Stimulated activated CD8-positive, alpha-beta memory T cell treated with anti-CD3 and anti-CD28 coated beads, Interleukin-7, amount 100 ng/mL, for 48 hours (primary cell): ENCODE results near the gene SOX21.
"Not testable (repeated sequence)": the region's sequence is repeated elsewhere in the genome, so short reads cannot be mapped to it uniquely, and the experiment has no call there.

Experiments
- DNase-seq, 2 donors: peaks; one replicate each; pipeline ENCODE4 v3.0.0-alpha.2; 2020; ENCODE audit warnings: low read depth in 1 of 2; ENCODE audit errors: extremely low read depth in 1 of 2

SOX21 gene

DNA sequence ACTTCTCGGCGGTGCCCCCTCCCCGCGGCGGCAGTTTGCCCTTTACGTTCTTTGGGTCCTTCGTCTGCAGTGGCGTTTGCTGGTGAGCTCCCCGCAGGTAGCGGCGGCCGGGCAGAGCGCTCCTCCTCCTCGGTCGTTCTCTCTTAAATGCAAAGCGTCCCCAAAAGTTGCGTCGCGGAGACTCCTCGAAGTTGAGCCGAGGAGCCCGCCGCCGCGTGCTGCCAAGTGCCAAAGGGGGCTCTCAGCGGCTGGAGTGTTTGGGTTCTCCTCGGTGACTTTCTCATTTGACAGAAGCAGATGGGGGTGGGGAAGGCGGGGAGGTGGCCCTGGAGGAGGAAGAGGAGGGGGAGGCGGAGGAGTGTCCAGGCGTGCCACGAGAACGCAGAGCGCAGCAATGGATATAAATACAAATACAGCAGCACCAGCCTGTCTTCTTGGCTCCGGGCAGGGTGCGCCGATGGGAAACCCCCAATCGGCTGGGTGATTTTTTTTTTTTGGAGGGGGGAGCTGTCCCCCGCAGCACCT lies at the start of gene SOX21:
Gene SOX21 (minus strand): TSS at position 259 of the 525 bp plus-strand sequence. CDS start 496 bp downstream, outside the sequence.
- no peak for DNase-seq

DNA sequence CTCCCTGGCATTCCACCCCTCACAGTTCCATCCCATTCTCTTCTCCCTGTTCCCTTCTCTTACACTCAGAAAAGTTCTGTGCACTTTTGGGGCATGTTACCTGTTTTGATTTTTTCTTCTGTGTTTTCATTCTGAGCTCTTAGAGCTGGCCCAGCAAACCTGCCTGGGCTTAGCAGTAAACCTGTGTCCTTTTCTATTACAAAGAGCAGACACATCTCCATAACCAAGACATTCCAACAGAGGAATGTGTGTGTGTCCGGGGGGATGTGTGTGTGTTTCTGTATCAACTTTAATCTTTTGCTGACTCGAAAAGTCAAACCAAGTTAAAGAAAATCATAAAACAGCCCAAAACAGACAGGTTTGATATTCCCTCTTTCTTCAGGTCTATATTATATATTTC lies 49.1 kb upstream of the SOX21 start:
- no peak for DNase-seq

DNA sequence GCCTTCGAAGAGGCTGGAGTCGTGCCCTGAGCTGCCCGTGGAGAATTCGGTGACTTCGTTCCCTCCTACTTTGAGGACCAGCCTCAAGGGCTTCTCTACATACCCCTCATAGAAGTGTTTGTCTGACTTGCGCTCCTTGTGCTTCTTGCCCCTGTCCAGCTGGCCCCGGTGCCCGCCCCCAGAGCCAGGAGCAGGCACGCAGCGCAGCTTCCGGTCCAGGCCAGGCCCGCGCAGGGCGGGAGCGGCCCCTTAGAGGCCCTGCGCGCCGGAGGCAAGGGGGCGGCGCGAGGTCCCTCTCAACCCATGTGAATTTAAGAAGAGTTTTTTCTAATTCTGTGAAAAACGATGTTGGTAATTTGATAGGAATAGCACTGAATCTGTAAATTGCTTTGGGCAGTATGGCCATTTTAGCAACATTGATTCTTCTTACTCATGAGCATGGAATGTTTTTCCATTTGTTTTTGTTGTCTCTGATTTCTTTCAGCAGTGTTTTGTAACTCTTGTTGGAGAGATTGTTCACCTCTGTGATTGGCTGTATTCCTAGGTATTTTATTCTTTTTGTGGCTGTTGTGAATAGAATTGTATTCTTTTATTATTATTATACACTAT lies 46.9 kb upstream of the SOX21 start:
- DNase-seq = no peak

DNA sequence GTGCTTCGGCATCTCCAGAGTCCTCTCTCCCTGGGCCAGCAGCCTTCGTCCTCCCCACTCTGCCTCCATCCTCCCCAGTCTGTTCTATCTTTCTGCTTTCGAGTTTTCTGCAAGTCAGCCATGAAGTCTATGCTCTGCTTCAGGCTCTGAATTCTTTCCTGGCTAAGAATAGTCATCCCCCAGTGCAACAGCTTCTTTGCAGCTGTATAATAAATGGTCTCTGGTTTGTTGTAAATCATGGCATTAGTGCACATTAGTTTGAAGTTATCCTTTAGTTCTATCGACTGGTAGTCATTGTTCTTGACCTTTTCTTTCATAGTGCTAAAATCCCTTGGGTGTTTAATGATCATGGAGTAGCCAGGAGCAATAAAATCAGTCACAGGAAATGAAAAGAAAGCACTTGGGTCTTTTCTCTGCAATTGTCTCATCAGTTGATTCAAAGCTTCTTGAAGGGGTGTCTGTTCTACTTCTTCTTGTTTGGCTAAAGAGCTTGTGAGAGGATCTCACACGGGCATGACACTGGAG lies 46.2 kb upstream of the SOX21 start:
- no peak for DNase-seq

DNA sequence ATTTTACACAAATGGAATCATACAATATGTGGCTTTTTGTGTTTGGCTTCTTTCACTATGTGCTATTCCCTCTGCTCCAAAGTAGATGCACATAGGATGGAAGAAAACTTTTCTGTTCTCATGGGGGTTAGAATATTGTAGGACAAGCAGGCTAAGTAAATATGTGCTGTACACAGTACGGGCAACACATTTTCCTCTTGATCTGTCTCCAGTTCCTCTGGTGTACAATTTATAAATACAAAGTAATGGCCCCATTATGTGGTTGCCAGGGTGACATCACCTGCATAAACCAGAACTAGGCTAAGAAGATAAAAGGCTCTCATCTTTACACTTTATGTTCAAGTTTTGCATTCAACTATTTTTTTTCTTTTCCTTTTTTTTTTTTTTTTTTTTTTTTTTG lies 41.0 kb upstream of the SOX21 start:
- no peak for DNase-seq

DNA sequence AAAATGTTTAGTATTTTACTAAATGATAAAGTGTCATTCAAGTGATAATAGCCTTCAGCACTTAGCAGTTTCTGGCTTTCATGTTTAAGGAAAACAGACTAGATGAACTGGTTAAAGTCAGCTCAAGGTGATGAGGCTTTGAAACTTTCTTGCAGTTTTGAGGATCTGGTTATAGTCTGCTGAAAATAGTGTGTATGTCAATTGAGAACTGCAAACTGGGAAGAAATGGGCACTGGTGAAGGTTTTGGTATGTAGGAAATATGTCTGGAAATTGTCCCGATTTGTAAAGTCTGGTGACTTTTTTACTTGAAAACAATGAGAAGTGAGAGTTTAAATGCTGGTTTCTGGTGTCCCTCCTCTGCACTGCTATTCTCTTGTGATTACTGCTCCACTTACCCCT lies 36.8 kb upstream of the SOX21 start:
- DNase-seq = no peak

DNA sequence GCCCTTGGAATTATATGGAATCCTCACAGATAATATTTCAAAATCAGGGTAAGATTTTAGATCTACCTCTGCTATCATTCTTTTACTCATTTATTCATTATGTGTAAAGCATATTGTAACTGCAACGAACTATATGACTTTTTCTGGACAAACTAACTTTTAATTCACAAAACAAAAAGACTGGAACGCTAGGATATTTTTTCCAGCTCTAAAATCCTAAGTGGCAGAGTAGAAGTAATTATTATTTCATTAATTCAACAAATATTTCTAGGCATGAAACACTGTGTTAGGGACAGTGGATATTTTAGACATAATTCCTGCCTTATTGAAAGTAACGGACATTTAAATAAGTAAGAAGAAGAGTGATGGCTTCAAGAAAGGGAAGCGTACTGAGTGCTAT lies 26.9 kb upstream of the SOX21 start:
- DNase-seq = no peak

DNA sequence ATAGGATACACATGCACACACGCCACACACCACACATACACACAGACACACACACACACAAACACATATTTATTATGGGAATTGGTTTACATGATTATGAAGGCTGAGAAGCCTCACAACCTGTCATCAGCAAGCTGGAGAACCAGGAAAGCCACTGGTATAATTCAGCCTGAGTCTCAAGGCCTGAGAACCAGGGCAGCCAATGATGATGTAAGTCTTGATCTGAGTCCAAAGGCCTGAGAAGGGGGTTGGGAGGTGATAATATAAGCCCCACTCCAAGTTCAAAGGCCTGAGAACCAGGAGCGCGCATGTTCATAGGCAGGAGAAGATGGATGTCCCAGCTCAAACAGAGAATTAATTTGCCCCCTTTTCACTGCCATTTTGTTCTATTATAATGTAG lies 18.7 kb upstream of the SOX21 start:
- DNase-seq = no peak

DNA sequence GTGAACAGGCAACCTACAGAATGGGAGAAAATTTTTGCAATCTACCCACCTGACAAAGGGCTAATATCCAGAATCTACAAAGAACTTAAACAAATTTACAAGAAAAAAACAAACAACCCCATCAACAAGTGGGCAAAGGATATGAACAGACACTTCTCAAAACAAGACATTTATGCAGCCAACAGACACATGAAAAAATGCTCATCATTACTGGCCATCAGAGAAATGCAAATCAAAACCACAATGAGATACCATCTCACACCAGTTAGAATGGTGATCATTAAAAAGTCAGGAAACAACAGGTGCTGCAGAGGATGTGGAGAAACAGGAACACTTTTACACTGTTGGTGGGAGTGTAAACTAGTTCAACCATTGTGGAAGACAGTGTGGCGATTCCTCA lies 17.6 kb upstream of the SOX21 start:
- not testable (repeated sequence) for DNase-seq

DNA sequence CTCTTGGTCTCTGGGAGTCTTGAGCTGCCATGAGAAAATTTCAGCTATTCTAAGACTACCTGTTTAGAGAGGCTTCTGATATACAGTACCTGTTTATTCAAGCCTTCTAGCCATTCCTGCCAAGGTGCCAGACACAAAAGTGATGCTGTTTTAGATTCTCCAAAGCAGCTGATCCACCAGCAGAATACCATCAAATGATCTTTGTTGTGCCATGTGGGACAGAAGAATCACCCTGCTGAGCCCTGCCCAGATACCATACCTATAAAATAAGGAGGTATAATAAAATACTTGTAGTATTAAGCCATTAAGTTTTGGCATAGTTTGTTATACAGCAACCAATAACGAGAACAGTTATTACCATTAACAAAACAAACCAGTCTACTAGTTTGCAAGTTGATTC lies 14.1 kb upstream of the SOX21 start:
- DNase-seq = no peak

DNA sequence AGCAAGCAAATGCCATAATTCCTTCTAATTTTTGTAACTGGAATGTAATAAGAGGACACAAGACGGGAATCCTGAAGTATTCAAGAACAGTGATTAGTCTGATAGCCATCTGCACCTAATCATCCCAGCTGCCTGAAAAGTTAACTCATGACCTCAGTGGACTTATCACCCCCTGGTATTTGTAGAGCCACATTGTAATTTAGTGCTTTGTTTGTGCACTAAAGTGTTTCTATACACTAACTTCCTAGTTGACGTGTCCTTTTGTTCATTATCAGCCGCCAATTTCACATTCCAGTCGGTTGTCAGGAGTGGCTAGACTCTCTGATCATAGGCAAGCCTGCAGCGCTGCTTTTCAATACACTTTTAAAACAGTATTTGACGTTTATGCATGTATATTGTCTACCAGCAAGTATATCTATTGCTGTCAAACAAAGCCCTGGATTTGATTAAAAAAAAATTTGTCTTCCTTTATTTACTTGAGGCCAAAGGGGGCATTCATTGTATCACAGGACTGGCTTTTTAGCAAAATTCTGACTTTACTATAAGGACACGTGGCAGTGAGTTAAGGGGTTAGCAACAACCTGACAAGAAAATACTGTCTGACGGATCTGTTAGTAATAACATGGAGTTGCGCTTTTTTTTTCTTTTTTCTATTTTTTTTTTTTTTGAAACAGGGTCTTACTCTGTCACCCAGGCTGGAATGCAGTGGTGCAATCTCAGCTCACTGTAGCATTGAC lies 10.4 kb upstream of the SOX21 start:
- no peak for DNase-seq

DNA sequence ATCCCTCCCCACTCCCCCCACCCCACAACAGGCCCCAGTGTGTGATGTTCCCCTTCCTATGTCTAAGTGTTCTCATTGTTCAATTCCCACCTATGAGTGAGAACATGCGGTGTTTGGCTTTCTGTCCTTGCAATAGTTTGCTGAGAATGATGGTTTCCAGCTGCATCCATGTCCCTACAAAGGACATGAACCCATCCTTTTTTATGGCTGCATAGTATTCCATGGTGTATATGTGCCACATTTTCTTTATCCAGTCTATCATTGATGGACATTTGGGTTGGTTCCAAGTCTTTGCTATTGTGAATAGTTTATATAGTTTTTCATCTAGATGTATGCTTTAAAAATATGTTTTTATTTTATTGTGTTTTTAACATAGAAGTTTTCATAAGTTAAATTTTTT lies 6.4 kb upstream of the SOX21 start:
- not testable (repeated sequence) for DNase-seq

DNA sequence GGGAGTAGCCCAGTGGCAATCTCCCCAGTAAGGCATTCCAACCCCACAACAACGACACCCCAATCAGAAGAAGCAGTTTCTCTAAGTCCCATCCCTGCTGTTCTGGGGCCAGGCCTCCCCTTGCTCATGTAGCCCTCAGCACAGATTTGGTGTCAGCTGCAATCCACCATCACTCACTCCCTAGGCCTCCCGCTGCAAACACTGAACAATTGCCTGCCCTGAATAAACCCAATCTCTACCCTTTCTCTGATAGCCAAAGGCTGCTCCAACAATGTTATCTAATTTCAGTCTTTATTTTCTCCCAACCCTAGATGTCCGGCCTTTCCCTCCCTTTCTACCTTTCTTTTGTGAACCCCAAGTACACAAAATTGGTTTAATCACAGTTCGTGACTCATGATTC lies 5.6 kb upstream of the SOX21 start:
- DNase-seq = no peak

DNA sequence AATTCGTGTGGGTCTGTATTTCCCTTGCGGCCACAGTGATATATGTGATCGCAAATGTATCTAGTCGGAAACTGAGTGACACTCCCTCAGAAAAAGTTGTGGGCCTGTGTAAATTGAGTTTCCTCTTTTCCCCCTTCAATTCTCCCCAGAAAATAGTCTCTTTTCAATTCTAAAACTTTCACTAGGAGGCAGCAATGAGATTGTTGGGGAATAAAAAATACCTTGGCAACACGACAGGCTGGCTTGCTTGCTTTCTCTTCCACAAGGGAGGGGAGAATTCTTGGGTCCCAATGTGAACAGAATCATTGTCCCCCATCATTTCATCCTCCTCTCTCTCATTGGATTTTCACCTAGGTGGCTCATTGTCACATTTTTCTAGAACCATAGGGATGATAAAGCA lies 3.7 kb upstream of the SOX21 start:
- DNase-seq = no peak

DNA sequence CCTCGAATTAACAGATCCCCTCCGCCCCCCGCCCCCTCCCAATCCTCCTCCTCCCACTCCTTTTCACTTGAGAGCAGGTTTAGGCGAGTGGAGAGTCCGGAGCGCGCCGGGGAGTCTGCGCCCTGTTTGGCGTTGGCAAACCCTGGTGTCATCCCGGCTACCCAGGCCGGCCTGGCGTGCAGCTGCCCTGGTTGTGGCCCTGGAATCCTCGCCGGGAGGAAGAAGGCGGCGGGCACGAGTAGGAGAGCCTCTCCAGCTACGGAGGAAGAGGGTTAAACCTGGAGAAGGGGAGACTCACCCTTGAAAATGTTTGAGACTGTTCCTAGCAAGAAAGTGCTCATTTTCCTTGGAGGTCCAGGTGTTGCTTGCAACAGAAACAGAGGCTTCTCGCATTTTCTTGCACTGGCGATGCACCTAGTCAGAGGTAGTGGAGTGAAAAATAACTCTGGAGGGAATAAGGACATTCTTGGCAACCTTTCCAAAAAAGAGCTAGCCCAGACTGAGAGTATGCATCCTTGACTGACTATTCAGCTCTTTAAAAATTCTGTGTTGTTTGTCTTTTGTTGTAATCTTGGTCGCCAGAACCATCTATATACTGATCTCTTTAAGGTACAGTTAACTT lies 1.3 kb upstream of the SOX21 start:
- DNase-seq = no peak

DNA sequence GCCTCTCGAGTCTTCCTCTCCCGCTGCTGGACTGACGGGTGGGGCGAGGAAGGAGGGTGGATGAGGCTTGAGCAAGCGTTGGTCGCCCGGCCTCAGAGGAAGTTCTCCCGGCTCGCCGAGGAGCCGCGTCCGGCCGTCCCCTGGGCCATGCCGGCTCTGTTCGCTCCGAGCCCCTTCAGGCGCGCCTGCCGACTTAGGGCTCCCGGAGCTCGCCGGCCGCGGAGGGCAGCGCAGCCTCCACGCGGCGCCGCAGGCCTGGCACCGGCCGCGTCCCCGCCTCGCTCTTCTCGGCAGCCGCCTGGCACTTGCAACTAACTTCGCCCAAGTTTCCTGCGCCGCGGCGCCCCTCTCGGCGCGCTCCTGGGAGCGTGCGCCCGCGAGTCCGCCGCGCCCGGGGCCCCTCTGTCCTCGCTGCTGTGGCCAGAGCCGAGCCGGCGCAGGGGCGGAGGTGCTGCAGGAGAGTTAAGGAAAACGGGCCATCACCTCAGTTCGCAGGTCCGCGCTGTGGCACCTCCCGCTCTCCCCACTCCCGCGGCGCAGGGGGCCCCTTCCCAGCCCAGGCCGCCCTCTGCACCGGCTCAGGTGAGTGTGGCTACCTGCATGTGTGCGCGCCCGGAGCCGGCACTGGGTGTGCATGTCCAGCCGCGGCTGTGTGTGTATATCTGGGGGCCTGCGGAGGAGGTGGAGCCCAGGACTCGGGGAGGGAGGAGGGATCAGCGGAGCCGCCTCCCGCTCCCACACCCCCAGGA lies 641 bp upstream of the SOX21 start:
- DNase-seq = no peak

DNA sequence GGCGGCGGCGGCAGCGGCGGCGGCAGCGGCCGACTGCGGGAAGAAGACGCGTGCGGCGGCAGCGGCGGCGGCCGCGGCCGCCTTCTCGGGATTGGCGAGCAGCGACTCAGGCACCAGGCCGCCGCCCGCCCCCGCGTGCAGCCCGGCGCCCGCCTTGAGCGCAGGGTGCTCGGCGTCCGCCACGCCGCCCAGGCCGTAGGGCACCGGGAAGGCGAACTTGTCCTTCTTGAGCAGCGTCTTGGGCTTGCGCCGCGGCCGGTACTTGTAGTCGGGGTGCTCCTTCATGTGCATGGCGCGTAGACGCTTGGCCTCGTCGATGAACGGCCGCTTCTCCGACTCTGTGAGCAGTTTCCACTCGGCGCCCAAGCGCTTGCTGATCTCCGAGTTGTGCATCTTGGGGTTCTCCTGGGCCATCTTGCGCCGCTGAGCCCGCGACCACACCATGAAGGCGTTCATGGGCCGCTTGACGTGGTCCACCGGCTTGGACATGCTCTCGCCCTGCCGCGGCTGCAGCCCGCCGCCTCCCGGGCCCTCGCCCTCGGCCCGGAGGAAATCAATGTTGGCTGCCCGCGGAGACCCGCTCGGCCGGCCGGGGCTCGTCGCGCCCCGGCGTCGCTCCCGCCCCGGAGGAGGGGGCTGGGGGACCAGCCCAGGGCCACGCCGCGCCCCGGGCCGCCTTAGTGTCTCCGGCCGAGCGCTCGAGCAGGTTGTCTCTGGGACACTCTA lies 621 bp downstream of the SOX21 start:
- no peak for DNase-seq

DNA sequence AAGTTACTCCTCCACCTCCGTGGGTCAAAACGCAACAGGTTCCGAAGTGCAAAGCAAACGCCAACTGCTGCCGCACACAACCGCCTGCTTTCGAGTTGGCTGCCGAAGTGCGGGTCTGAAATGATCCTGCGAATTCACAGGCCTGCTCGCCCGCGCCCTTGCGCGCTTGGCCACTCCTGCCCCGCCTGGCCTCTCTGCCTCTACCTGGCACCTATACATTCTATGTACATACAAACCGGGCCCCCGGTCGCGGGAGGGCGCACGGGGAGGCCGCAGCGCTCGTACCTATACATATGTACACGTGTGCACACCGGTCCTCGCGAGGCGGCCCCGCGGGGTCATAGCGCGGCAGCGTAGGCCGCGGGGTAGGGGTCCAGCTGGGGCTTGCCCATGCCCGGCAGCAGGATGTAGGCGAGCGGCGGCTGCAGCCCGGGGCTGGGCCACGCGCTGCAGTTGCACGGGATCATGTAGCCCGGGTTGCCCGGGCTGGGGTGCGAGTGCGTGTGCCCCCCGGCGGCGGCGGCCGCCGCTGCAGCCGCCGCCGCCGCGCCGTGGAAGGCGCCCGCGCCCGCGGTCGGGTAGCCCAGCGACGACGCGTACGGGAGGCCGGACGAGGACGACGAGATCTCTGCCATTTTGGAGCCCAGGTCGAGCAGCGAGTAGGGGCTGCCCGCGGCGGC lies 1.3 kb downstream of the SOX21 start:
- DNase-seq = no peak

DNA sequence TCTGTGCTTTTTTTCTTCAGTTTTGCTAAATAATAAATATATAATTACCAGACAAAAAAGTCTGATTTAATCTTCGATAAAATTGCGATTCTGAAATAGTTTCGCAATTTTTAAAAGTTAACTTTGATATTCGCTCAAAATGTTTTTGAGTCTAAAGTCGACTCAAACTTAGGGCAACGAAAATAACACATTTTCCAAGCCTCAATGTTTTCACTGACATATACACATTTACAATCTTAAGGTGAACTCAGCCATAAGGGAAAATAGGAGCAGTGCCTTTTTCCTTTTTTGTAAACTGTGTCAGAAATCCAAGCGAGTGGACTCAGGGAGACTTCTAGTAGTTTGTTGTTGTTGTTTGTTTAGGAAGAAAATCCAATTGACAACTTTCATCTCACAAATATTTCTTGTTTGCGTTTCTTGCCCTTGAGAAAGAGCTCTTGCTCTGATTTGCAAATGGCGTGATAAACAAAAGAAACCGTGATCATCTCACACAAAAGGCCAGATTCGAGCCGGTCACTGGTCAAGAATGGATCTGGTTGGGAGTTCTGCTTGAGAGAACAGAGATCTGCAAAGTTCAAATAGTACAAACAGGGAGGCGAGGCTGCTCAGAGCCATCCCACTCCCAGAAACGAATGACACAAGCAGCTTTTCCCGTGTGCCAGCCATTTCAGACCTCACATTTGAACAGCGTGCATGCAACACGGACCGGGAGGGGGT lies 2.1 kb downstream of the SOX21 start:
- DNase-seq = no peak
